PC-9 (cell line): ENCODE results near the gene LNP1.

Experiments
- EZH2 ChIP-seq: fragments of 200-600 bp; sonication (generic); IDR thresholded peaks from 2 replicates; pipeline ENCODE4 v1.8.0; 2017; ENCODE audit warnings: antibody characterized with exemption, low read depth
- TF ChIP-seq, protein P1 (sequence below): fragments of 200-600 bp; sonication (generic); conservative IDR thresholded peaks from 2 replicates; pipeline ENCODE4 v1.6.1; 2017; ENCODE audit warnings: mixed run types, antibody characterized with exemption, mild to moderate bottlenecking, moderate library complexity

DNA sequence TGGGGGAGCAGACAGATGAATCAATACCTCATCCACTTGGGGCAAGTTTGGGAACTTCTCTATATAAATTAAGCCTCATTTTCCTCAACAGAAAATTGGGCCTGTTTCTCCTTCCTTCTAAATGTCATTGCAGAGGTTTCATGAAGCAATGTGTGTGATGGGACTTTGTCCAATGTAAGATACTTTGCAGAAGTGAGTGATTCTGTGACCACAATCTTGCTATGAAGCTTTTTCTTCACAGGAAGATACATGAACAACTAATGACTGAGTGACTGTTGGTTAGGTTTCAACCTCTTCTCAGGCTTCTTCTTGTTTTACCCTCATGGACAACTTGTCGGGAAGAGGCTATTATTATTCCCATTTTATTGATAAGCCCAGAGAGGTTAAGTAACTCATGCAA is 102.1 kb downstream of the LNP1 start:
- TF ChIP-seq, protein P1, sequence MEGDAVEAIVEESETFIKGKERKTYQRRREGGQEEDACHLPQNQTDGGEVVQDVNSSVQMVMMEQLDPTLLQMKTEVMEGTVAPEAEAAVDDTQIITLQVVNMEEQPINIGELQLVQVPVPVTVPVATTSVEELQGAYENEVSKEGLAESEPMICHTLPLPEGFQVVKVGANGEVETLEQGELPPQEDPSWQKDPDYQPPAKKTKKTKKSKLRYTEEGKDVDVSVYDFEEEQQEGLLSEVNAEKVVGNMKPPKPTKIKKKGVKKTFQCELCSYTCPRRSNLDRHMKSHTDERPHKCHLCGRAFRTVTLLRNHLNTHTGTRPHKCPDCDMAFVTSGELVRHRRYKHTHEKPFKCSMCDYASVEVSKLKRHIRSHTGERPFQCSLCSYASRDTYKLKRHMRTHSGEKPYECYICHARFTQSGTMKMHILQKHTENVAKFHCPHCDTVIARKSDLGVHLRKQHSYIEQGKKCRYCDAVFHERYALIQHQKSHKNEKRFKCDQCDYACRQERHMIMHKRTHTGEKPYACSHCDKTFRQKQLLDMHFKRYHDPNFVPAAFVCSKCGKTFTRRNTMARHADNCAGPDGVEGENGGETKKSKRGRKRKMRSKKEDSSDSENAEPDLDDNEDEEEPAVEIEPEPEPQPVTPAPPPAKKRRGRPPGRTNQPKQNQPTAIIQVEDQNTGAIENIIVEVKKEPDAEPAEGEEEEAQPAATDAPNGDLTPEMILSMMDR = no peak
- TF ChIP-seq EZH2 = no peak
